ENCODE results near the gene CNGB1.

GRCh38 chr16:57908409-57908987 is 62.4 kb downstream of the CNGB1 start:
- TF ChIP-seq CTCF (IDR thresholded peaks at IDR 0.05; ENCODE audit: poor library complexity): no peak
- TF ChIP-seq EZH2 (IDR thresholded peaks at IDR 0.05; ENCODE audit: borderline replicate concordance): no peak
- no peak for TF ChIP-seq EZH2phosphoT487 (IDR thresholded peaks at IDR 0.05; ENCODE audit: low read depth, severe bottlenecking, unreplicated experiment)
